ENCODE results near the gene PPT1. TPM values are rescaled to one million over a fixed set of nuclear protein-coding genes. Genes with fewer than 3 reads are reported as not detected.

PPT1 gene
- total and polyA plus RNA-seq, 2 experiments from 2014 or later, result 64.2 to 78.0 TPM

- Histone ChIP-seq H3K79me2 (no peaks in the 10 kb centered on the region), H2AFZ (no peak overlapping the region), H3K27ac (no peak overlapping the region), H3K27me3 (no peaks in the 10 kb centered on the region), H3K9me3 (ENCODE audit: low read depth) (no peaks in the 10 kb centered on the region), H3K9me2 (replicated peaks; ENCODE audit: insufficient read depth) (no peaks in the 10 kb centered on the region), H3K36me3 (replicated peaks; ENCODE audit: insufficient read depth, low read depth) (no peaks in the 10 kb centered on the region), H3K4me3 (no peak overlapping the region), H3K4me1 (ENCODE audit: insufficient read depth) (no peaks in the 10 kb centered on the region), H3K4me2 (no peak overlapping the region), H4K20me1 (ENCODE audit: insufficient read depth, poor library complexity, severe bottlenecking) (no peaks in the 10 kb centered on the region)
- WGBS (ENCODE audit: low lambda C conversion rate, missing lambda C conversion rate), result 93% methylated on average over 4 of the region's 4 CpGs
- no peak for TF ChIP-seq CTCF (IDR thresholded peaks at IDR 0.05; ENCODE audit: poor library complexity)
- no peak for TF ChIP-seq EZH2 (IDR thresholded peaks at IDR 0.05; ENCODE audit: borderline replicate concordance)
- no peak for TF ChIP-seq EZH2phosphoT487 (IDR thresholded peaks at IDR 0.05; ENCODE audit: low read depth, severe bottlenecking, unreplicated experiment)
- no peak for DNase-seq (ENCODE audit: low spot score)
These were observed 21.8 kb downstream of the PPT1 start for GRCh38 chr1:40075266-40075665.

- H3K4me1 ChIP-seq (ENCODE audit: insufficient read depth), result no peaks in the 10 kb centered on the region
- H2AFZ ChIP-seq, result no peak overlapping the region
- no peak overlapping the region for H3K4me3 ChIP-seq
- no peak for DNase-seq (ENCODE audit: low spot score)
- TF ChIP-seq EZH2 (IDR thresholded peaks at IDR 0.05; ENCODE audit: borderline replicate concordance) (no peak), EZH2phosphoT487 (IDR thresholded peaks at IDR 0.05; ENCODE audit: low read depth, severe bottlenecking, unreplicated experiment) (no peak), CTCF (IDR thresholded peaks at IDR 0.05; ENCODE audit: poor library complexity) (no peak)
- H3K9me3 ChIP-seq (ENCODE audit: low read depth), result no peaks in the 10 kb centered on the region
- no peaks in the 10 kb centered on the region for H3K36me3 ChIP-seq (replicated peaks; ENCODE audit: insufficient read depth, low read depth)
- H4K20me1 ChIP-seq (ENCODE audit: insufficient read depth, poor library complexity, severe bottlenecking), result no peaks in the 10 kb centered on the region
- H3K27ac ChIP-seq, result no peak overlapping the region
- H3K9me2 ChIP-seq (replicated peaks; ENCODE audit: insufficient read depth), result no peaks in the 10 kb centered on the region
- WGBS (ENCODE audit: low lambda C conversion rate, missing lambda C conversion rate), result 96% methylated on average over 4 of the region's 4 CpGs
- no peaks in the 10 kb centered on the region for H3K79me2 ChIP-seq
- H3K4me2 ChIP-seq, result no peak overlapping the region
- H3K27me3 ChIP-seq, result no peaks in the 10 kb centered on the region
These were observed 24.0 kb downstream of the PPT1 start for GRCh38 chr1:40073062-40073461.

GRCh38 chr1:40072142-40072541 is 24.9 kb downstream of the PPT1 start:
- no peaks in the 10 kb centered on the region for H3K36me3 ChIP-seq (replicated peaks; ENCODE audit: insufficient read depth, low read depth)
- H3K27me3 ChIP-seq, result no peaks in the 10 kb centered on the region
- H2AFZ ChIP-seq, result no peak overlapping the region
- H3K4me1 ChIP-seq (ENCODE audit: insufficient read depth), result no peaks in the 10 kb centered on the region
- no peak overlapping the region for H3K4me3 ChIP-seq
- H3K27ac ChIP-seq, result no peak overlapping the region
- no peaks in the 10 kb centered on the region for H3K79me2 ChIP-seq
- H3K9me2 ChIP-seq (replicated peaks; ENCODE audit: insufficient read depth), result no peaks in the 10 kb centered on the region
- TF ChIP-seq CTCF (IDR thresholded peaks at IDR 0.05; ENCODE audit: poor library complexity), result no peak
- no peak for TF ChIP-seq EZH2 (IDR thresholded peaks at IDR 0.05; ENCODE audit: borderline replicate concordance)
- TF ChIP-seq EZH2phosphoT487 (IDR thresholded peaks at IDR 0.05; ENCODE audit: low read depth, severe bottlenecking, unreplicated experiment), result no peak
- H3K4me2 ChIP-seq, result no peak overlapping the region
- H4K20me1 ChIP-seq (ENCODE audit: insufficient read depth, poor library complexity, severe bottlenecking), result no peaks in the 10 kb centered on the region
- no peaks in the 10 kb centered on the region for H3K9me3 ChIP-seq (ENCODE audit: low read depth)
- DNase-seq (ENCODE audit: low spot score), result no peak

GRCh38 chr1:40067851-40068250 is 29.2 kb downstream of the PPT1 start:
- Histone ChIP-seq H3K9me3 (ENCODE audit: low read depth) (no peaks in the 10 kb centered on the region), H3K27ac (no peak overlapping the region), H3K27me3 (no peaks in the 10 kb centered on the region), H3K4me1 (ENCODE audit: insufficient read depth) (no peaks in the 10 kb centered on the region), H3K4me2 (no peak overlapping the region), H3K9me2 (replicated peaks; ENCODE audit: insufficient read depth) (no peaks in the 10 kb centered on the region), H3K36me3 (replicated peaks; ENCODE audit: insufficient read depth, low read depth) (peaks cover 4% of the 10 kb centered on the region), H3K79me2 (no peaks in the 10 kb centered on the region), H2AFZ (no peak overlapping the region), H4K20me1 (ENCODE audit: insufficient read depth, poor library complexity, severe bottlenecking) (no peaks in the 10 kb centered on the region), H3K4me3 (no peak overlapping the region)
- TF ChIP-seq CTCF (IDR thresholded peaks at IDR 0.05; ENCODE audit: poor library complexity) (no peak), EZH2 (IDR thresholded peaks at IDR 0.05; ENCODE audit: borderline replicate concordance) (no peak), EZH2phosphoT487 (IDR thresholded peaks at IDR 0.05; ENCODE audit: low read depth, severe bottlenecking, unreplicated experiment) (no peak)
- 96% methylated on average over 3 of the region's 3 CpGs for WGBS (ENCODE audit: low lambda C conversion rate, missing lambda C conversion rate)
- DNase-seq (ENCODE audit: low spot score), result no peak
